OCI-LY3 (cell line): ENCODE data around the gene ATOSA.

Source experiments
- H2AFZ ChIP-seq: fragments of 200-600, 300-600 bp; shearing (Covaris generic); 2 replicates; pipeline ENCODE4 v1.6.0; 2014; ENCODE audit warnings: antibody characterized with exemption, low read depth, low read length
- H3K27ac ChIP-seq: fragments of 200-600, 300-600 bp; sonication (generic); 2 replicates; pipeline ENCODE4 v1.5.1; 2014; ENCODE audit warnings: mild to moderate bottlenecking, low read length, moderate library complexity, mixed read lengths
- H3K27me3 ChIP-seq: fragments of 200-600, 300-600 bp; sonication (generic); 2 replicates; pipeline ENCODE4 v1.6.1; 2014; ENCODE audit warnings: low read depth, low read length, mixed read lengths
- H3K36me3 ChIP-seq: fragments of 200-600, 300-600 bp; sonication (generic); replicated peaks from 2 replicates; pipeline ENCODE3; 2014; ENCODE audit warnings: low read depth, low read length, mixed read lengths
- H3K4me1 ChIP-seq: fragments of 300-600, 200-600 bp; sonication (generic); 2 replicates; pipeline ENCODE4 v1.6.1; 2014; ENCODE audit warnings: low read length, mixed read lengths
- H3K4me2 ChIP-seq: fragments of 200-600, 300-600 bp; sonication (generic); 2 replicates; pipeline ENCODE4 v1.6.1; 2014; ENCODE audit warnings: low read length, mixed read lengths
- H3K4me3 ChIP-seq: fragments of 300-600, 200-600 bp; sonication (generic); 2 replicates; pipeline ENCODE4 v1.5.1; 2014; ENCODE audit warnings: antibody characterized with exemption, mild to moderate bottlenecking, low read length, moderate library complexity
- H3K79me2 ChIP-seq: fragments of 300-600, 200-600 bp; shearing (Covaris generic); 2 replicates; pipeline ENCODE4 v1.6.1; 2014; ENCODE audit warnings: mild to moderate bottlenecking, low read length, mixed read lengths
- H3K9ac ChIP-seq: fragments of 300-600, 200-600 bp; shearing (Covaris generic); 2 replicates; pipeline ENCODE4 v1.6.0; 2014; ENCODE audit warnings: mild to moderate bottlenecking, low read length, moderate library complexity
- H3K9me3 ChIP-seq: fragments of 200-600, 300-600 bp; shearing (Covaris generic); 2 replicates; pipeline ENCODE4 v1.6.1; 2014; ENCODE audit warnings: low read length, mixed read lengths; ENCODE audit not compliant: insufficient read depth
- H4K20me1 ChIP-seq: fragments of 200-600, 300-600 bp; sonication (generic); 2 replicates; pipeline ENCODE4 v1.6.1; 2016; ENCODE audit warnings: low read length, mixed read lengths; ENCODE audit not compliant: insufficient read depth
- EZH2phosphoT487 ChIP-seq: fragments of 200-600 bp; shearing (Covaris generic); IDR thresholded peaks from 2 replicates; pipeline ENCODE4 v1.6.1; 2018; ENCODE audit warnings: antibody characterized with exemption, mixed run types, low read depth
- TF ChIP-seq, protein P1 (sequence below): fragments of 200-600, 300-600 bp; sonication (generic); IDR thresholded peaks from 2 replicates; pipeline ENCODE4 v1.5.1; 2014; ENCODE audit warnings: antibody characterized with exemption, low read length, low read depth

The ATOSA gene

DNA sequence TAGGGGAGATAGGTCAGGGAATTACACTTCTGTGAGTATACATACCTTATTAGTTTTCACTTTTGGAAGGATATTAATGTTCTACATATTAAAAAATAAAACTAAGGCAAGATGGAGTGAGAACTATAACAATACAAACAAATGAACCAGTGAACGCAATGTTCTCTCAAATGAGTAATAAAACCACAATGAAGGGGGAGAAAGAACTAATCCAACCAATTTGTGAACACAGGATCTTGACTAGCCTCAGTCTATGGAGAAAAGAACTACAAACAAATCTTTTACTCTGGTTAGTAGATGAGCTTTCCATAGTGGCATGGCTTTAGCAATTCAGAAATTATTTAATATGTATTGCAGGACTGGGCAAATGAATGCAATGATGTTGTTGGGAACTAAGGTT lies 26.9 kb upstream of the ATOSA start:
- H3K4me2 ChIP-seq = no peak overlapping the region
- H3K27ac ChIP-seq = no peak overlapping the region
- no peaks in the 10 kb centered on the region for H3K27me3 ChIP-seq
- no peak for TF ChIP-seq EZH2phosphoT487
- TF ChIP-seq, protein P1, sequence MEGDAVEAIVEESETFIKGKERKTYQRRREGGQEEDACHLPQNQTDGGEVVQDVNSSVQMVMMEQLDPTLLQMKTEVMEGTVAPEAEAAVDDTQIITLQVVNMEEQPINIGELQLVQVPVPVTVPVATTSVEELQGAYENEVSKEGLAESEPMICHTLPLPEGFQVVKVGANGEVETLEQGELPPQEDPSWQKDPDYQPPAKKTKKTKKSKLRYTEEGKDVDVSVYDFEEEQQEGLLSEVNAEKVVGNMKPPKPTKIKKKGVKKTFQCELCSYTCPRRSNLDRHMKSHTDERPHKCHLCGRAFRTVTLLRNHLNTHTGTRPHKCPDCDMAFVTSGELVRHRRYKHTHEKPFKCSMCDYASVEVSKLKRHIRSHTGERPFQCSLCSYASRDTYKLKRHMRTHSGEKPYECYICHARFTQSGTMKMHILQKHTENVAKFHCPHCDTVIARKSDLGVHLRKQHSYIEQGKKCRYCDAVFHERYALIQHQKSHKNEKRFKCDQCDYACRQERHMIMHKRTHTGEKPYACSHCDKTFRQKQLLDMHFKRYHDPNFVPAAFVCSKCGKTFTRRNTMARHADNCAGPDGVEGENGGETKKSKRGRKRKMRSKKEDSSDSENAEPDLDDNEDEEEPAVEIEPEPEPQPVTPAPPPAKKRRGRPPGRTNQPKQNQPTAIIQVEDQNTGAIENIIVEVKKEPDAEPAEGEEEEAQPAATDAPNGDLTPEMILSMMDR = no peak
- H3K4me3 ChIP-seq = no peak overlapping the region
- peaks cover 24% of the 10 kb centered on the region for H3K4me1 ChIP-seq
- H3K79me2 ChIP-seq = no peaks in the 10 kb centered on the region
- no peaks in the 10 kb centered on the region for H4K20me1 ChIP-seq
- no peaks in the 10 kb centered on the region for H3K36me3 ChIP-seq
- no peaks in the 10 kb centered on the region for H3K9me3 ChIP-seq
- no peak overlapping the region for H2AFZ ChIP-seq
- no peak overlapping the region for H3K9ac ChIP-seq

- Histone ChIP-seq H3K4me2 (no peak overlapping the region), H2AFZ (no peak overlapping the region), H3K9ac (no peak overlapping the region), H4K20me1 (no peaks in the 10 kb centered on the region), H3K4me3 (no peak overlapping the region), H3K9me3 (no peaks in the 10 kb centered on the region), H3K79me2 (no peaks in the 10 kb centered on the region), H3K27me3 (no peaks in the 10 kb centered on the region), H3K36me3 (no peaks in the 10 kb centered on the region), H3K4me1 (no peaks in the 10 kb centered on the region), H3K27ac (no peak overlapping the region)
- TF ChIP-seq EZH2phosphoT487 = no peak
- TF ChIP-seq, protein P1 = no peak
These were observed 23.2 kb upstream of the ATOSA start for GRCh38 chr15:52702390-52702789.

GRCh38 chr15:52699457-52699856 lies 20.3 kb upstream of the ATOSA start:
- Histone ChIP-seq H3K4me3 (no peak overlapping the region), H3K36me3 (no peaks in the 10 kb centered on the region), H3K27me3 (no peaks in the 10 kb centered on the region), H3K4me2 (no peak overlapping the region), H2AFZ (no peak overlapping the region), H4K20me1 (no peaks in the 10 kb centered on the region), H3K9me3 (no peaks in the 10 kb centered on the region), H3K27ac (no peak overlapping the region), H3K4me1 (no peaks in the 10 kb centered on the region), H3K9ac (no peak overlapping the region), H3K79me2 (no peaks in the 10 kb centered on the region)
- TF ChIP-seq, protein P1 = no peak
- TF ChIP-seq EZH2phosphoT487 = no peak

- no peak overlapping the region for H3K9ac ChIP-seq
- no peaks in the 10 kb centered on the region for H3K4me1 ChIP-seq
- H3K27ac ChIP-seq = no peak overlapping the region
- no peak overlapping the region for H3K4me3 ChIP-seq
- H3K36me3 ChIP-seq = no peaks in the 10 kb centered on the region
- H4K20me1 ChIP-seq = no peaks in the 10 kb centered on the region
- H3K9me3 ChIP-seq = no peaks in the 10 kb centered on the region
- no peak overlapping the region for H3K4me2 ChIP-seq
- no peaks in the 10 kb centered on the region for H3K79me2 ChIP-seq
- TF ChIP-seq, protein P1 = no peak
- no peak for TF ChIP-seq EZH2phosphoT487
- no peak overlapping the region for H2AFZ ChIP-seq
- H3K27me3 ChIP-seq = no peaks in the 10 kb centered on the region
These were observed 19.3 kb upstream of the ATOSA start for GRCh38 chr15:52698514-52698913.
